Fibroblast of lung (primary cell): Measurements from ENCODE around the gene PIMREG. TPM values are rescaled to one million over a fixed set of nuclear protein-coding genes. Genes with fewer than 3 reads are reported as not detected.

Experiments used
- DNase-seq, 2 donors: peaks; one replicate each; pipeline versions ENCODE4 v3.0.0 to v3.0.0-alpha.2; 2010; ENCODE audit warnings: low read depth in 2 of 2
- H2AFZ ChIP-seq: 2 replicates; pipeline ENCODE4 v1.5.1; 2012; ENCODE audit warnings: low read length, control low read depth, inconsistent platforms
- H3K27ac ChIP-seq: 2 replicates; pipeline ENCODE4 v1.5.1; 2011; ENCODE audit warnings: low read length, control low read depth; ENCODE audit not compliant: insufficient read depth
- H3K27me3 ChIP-seq: 2 replicates; pipeline ENCODE4 v1.5.1; 2011; ENCODE audit warnings: mild to moderate bottlenecking, low read length; ENCODE audit not compliant: control insufficient read depth, insufficient read depth
- H3K36me3 ChIP-seq: 2 replicates; pipeline ENCODE4 v1.5.1; 2011; ENCODE audit warnings: low read length; ENCODE audit not compliant: control insufficient read depth, insufficient read depth
- H3K4me1 ChIP-seq: 2 replicates; pipeline ENCODE4 v1.5.1; 2011; ENCODE audit warnings: low read length; ENCODE audit not compliant: control insufficient read depth, insufficient read depth; ENCODE audit errors: extremely low read depth
- H3K4me2 ChIP-seq: 2 replicates; pipeline ENCODE4 v1.5.1; 2011; ENCODE audit warnings: low read length, control low read depth; ENCODE audit not compliant: insufficient read depth; ENCODE audit errors: extremely low read depth
- H3K4me3 ChIP-seq, 4 experiments: fragments of 200-600 bp in 1 of 4; sonication (generic) in 1 of 4; replicated peaks in 1 of 4; 2 replicates each; pipeline ENCODE4 v1.5.1; 2011 to 2016; ENCODE audit warnings: low read length in 4 of 4, low read depth in 3 of 4, mild to moderate bottlenecking in 3 of 4, control low read depth in 2 of 4, inconsistent platforms in 1 of 4, mixed read lengths in 1 of 4; ENCODE audit not compliant: insufficient read depth in 1 of 4; ENCODE audit errors: control extremely low read depth in 1 of 4
- H3K79me2 ChIP-seq: 2 replicates; pipeline ENCODE4 v1.5.1; 2012; ENCODE audit warnings: mild to moderate bottlenecking, low read length, inconsistent platforms; ENCODE audit not compliant: control insufficient read depth, insufficient read depth
- H3K9ac ChIP-seq: 2 replicates; pipeline ENCODE4 v1.5.1; 2011; ENCODE audit warnings: mild to moderate bottlenecking, low read length, control low read depth; ENCODE audit not compliant: insufficient read depth
- H3K9me3 ChIP-seq: 2 replicates; pipeline ENCODE4 v1.5.1; 2012; ENCODE audit warnings: low read depth, low read length; ENCODE audit not compliant: control insufficient read depth, insufficient read depth
- H4K20me1 ChIP-seq: 2 replicates; pipeline ENCODE4 v1.5.1; 2011; ENCODE audit warnings: low read length; ENCODE audit not compliant: control insufficient read depth, insufficient read depth; ENCODE audit errors: extremely low read depth
- EZH2 ChIP-seq: IDR thresholded peaks from 2 replicates; pipeline ENCODE4 v1.5.1; 2012; ENCODE audit warnings: low read length, control low read depth, mild to moderate bottlenecking; ENCODE audit errors: missing control alignments
- polyA plus RNA-seq, 2 donors: library from polyadenylated mRNA; depleted of rRNA in 1 of 2; stranded (reverse) in 1 of 2; unstranded in 1 of 2; fragments of >200 nt; gene quantifications; 2 replicates each; pipeline ENCODE4 v1.2.1, GENCODE V29; 2011 to 2012; ENCODE audit warnings: missing spikeins in 1 of 2
- total RNA-seq: library from RNA; depleted of rRNA; stranded (reverse); fragments of >200 nt; gene quantifications from 2 replicates; pipeline ENCODE4 v1.2.1, GENCODE V29; 2014
- TF ChIP-seq, protein P1 (sequence below), 2 donors: IDR thresholded peaks in 1 of 2; conservative IDR thresholded peaks in 1 of 2; 1 replicate in 1 of 2; 2 replicates in 1 of 2; pipeline ENCODE4 v1.5.1; 2011 to 2012; ENCODE audit warnings: low read length in 2 of 2, control low read depth in 1 of 2, inconsistent platforms in 1 of 2, low read depth in 1 of 2, mild to moderate bottlenecking in 1 of 2

PIMREG gene
- total and polyA plus RNA-seq, 2 donors (not counting 1 experiment from before 2014, with no cell fraction given), result 6.5 to 10.6 TPM

DNA sequence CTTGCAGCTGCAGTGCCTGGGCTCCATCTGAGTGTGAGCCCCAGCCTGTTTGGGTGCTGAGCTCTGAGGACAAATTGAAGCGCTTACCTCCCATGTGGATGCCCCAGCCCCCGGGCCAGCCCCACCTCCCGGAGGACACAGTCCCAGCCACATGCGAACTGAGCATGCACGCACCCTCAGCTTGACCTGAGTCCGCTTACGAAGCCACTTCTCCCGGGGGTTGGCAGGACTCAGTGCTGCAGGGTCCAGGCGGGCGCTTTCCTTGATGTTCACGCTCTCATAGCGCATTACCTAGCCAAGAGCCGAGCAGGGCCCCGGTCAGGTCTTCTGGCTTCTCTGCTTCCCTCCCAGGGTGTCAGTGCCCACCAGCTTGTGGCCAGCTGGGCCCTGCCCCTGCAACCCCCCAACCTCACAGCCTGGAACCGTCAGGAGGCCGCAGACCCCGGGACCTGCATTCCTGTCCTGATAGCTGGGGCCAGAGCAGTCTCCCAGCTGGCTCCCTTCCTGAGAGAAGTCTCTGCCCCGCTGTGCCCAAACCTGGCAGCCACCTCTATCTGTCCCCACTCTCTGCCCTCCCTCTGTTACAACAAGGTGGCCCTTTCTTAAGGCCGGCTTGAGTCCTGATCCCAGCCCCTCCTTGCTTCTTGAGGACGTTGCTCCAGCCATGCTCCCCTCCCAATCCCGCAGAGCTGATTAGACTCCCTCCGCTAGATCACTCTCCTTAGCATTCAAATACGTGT is 24.0 kb downstream of the PIMREG start:
- Histone ChIP-seq H3K79me2 (no peaks in the 10 kb centered on the region), H3K9ac (no peak overlapping the region), H2AFZ (no peak overlapping the region), H4K20me1 (no peaks in the 10 kb centered on the region), H3K36me3 (no peaks in the 10 kb centered on the region), H3K27ac (no peak overlapping the region), H3K4me1 (no peaks in the 10 kb centered on the region), H3K4me2 (no peak overlapping the region), H3K4me3 (no peak overlapping the region), H3K9me3 (no peaks in the 10 kb centered on the region), H3K27me3 (no peaks in the 10 kb centered on the region)
- no peak for TF ChIP-seq EZH2
- TF ChIP-seq, protein P1, sequence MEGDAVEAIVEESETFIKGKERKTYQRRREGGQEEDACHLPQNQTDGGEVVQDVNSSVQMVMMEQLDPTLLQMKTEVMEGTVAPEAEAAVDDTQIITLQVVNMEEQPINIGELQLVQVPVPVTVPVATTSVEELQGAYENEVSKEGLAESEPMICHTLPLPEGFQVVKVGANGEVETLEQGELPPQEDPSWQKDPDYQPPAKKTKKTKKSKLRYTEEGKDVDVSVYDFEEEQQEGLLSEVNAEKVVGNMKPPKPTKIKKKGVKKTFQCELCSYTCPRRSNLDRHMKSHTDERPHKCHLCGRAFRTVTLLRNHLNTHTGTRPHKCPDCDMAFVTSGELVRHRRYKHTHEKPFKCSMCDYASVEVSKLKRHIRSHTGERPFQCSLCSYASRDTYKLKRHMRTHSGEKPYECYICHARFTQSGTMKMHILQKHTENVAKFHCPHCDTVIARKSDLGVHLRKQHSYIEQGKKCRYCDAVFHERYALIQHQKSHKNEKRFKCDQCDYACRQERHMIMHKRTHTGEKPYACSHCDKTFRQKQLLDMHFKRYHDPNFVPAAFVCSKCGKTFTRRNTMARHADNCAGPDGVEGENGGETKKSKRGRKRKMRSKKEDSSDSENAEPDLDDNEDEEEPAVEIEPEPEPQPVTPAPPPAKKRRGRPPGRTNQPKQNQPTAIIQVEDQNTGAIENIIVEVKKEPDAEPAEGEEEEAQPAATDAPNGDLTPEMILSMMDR (conservative IDR thresholded peaks at IDR 0.05 in 1 of 2, IDR thresholded peaks at IDR 0.05 in 1 of 2; ENCODE audit: low read depth in 1 of 2, low read length in 2 of 2), result no peak
- no peak for DNase-seq

DNA sequence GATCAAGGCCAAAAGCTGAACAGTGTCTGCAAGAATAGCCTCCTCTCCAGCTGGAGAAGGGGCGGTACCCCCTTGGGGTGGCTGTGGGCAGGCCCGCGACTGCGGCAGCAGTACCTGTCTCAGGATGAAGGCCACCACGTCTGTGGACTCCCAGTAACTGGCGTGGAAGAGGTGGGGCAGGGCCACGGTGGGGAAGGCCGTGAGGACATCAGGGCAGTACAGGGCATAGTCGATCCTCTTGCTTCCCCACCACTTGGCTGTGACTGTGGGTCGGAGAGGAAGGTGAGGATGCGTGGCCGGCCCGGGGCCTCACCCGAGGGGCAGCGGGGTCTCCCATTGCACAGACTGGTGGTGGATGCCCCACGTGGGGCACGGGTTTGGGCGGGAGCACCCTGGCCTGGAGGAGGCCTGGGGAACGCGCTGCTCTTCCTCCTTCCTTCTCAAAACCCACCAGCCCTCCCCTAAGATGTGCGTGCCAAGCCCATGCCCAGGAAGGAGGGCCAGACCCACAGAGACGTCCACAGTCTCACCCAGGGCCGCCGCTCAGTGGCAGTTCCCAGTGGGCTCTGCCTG is 26.0 kb downstream of the PIMREG start:
- no peaks in the 10 kb centered on the region for H3K9me3 ChIP-seq
- no peaks in the 10 kb centered on the region for H3K27me3 ChIP-seq
- H3K27ac ChIP-seq, result no peak overlapping the region
- no peaks in the 10 kb centered on the region for H3K79me2 ChIP-seq
- H3K4me3 ChIP-seq, result no peak overlapping the region
- H3K9ac ChIP-seq, result no peak overlapping the region
- no peaks in the 10 kb centered on the region for H3K36me3 ChIP-seq
- no peak for DNase-seq
- no peak for TF ChIP-seq EZH2
- TF ChIP-seq, protein P1 (conservative IDR thresholded peaks at IDR 0.05 in 1 of 2, IDR thresholded peaks at IDR 0.05 in 1 of 2; ENCODE audit: low read depth in 1 of 2, low read length in 2 of 2), result no peak
- no peak overlapping the region for H2AFZ ChIP-seq
- H3K4me1 ChIP-seq, result no peaks in the 10 kb centered on the region
- H3K4me2 ChIP-seq, result no peak overlapping the region
- no peaks in the 10 kb centered on the region for H4K20me1 ChIP-seq

- no peaks in the 10 kb centered on the region for H3K79me2 ChIP-seq
- no peak overlapping the region for H2AFZ ChIP-seq
- no peaks in the 10 kb centered on the region for H3K9me3 ChIP-seq
- no peaks in the 10 kb centered on the region for H3K27me3 ChIP-seq
- TF ChIP-seq EZH2, result no peak
- TF ChIP-seq, protein P1 (conservative IDR thresholded peaks at IDR 0.05 in 1 of 2, IDR thresholded peaks at IDR 0.05 in 1 of 2; ENCODE audit: low read depth in 1 of 2, low read length in 2 of 2), result no peak
- no peaks in the 10 kb centered on the region for H3K4me1 ChIP-seq
- no peak overlapping the region for H3K27ac ChIP-seq
- no peaks in the 10 kb centered on the region for H4K20me1 ChIP-seq
- no peaks in the 10 kb centered on the region for H3K36me3 ChIP-seq
- DNase-seq, result no peak
- H3K9ac ChIP-seq, result no peak overlapping the region
- no peak overlapping the region for H3K4me2 ChIP-seq
- H3K4me3 ChIP-seq, result no peak overlapping the region
Measured at GRCh38 chr17:6470751-6471521, 26.7 kb downstream of the PIMREG start.
